Suprapubic skin (tissue), 4 donors: ENCODE measurements around the gene TREM2.

Experiments used
- CTCF ChIP-seq, 2 donors: fragments of 200-600 bp in 1 of 2; fragments of 450-650 bp in 1 of 2; sonication (generic) in 1 of 2; IDR thresholded peaks; one replicate each; pipeline ENCODE4 v1.5.1; 2016 to 2019; ENCODE audit warnings: antibody characterized with exemption in 2 of 2, mild to moderate bottlenecking in 1 of 2, moderate library complexity in 1 of 2
- POLR2A ChIP-seq, 2 donors: fragments of 450-650 bp; IDR thresholded peaks; one replicate each; pipeline ENCODE4 v1.6.1; 2017; ENCODE audit warnings: antibody characterized with exemption in 2 of 2, mild to moderate bottlenecking in 2 of 2, moderate library complexity in 2 of 2
- POLR2AphosphoS5 ChIP-seq, 3 donors: sonication (generic); formaldehyde crosslinking; IDR thresholded peaks; one replicate each; pipeline ENCODE4 v1.6.1; 2017; ENCODE audit warnings: antibody characterized with exemption in 3 of 3

- no peak for TF ChIP-seq CTCF (IDR thresholded peaks at IDR 0.05)
- no peak for TF ChIP-seq POLR2AphosphoS5 (IDR thresholded peaks at IDR 0.05)
- no peak for TF ChIP-seq POLR2A (IDR thresholded peaks at IDR 0.05)
These were observed 3.4 kb downstream of the TREM2 start for GRCh38 chr6:41159415-41160082.
